GM12878 (cell line): ENCODE results near the gene HIKESHI.

Experiments used
- ATF2 ChIP-seq: IDR thresholded peaks from 2 replicates; pipeline ENCODE4 v1.6.1; 2012; ENCODE audit warnings: low read length, inconsistent platforms
- CTCF ChIP-seq, 3 experiments: IDR thresholded peaks in 2 of 3; conservative IDR thresholded peaks in 1 of 3; 2 replicates each; pipeline ENCODE4 v1.5.1; 2011; ENCODE audit warnings: low read depth in 3 of 3, low read length in 3 of 3, mild to moderate bottlenecking in 3 of 3, control low read depth in 2 of 3, moderate library complexity in 2 of 3, inconsistent platforms in 1 of 3, mixed read lengths in 1 of 3; ENCODE audit not compliant: control insufficient read depth in 2 of 3, insufficient read depth in 1 of 3; ENCODE audit errors: extremely low read depth in 1 of 3
- ETV6 ChIP-seq, 2 experiments: fragments of 450-650 bp in 1 of 2; IDR thresholded peaks in 1 of 2; conservative IDR thresholded peaks in 1 of 2; 2 replicates each; pipeline ENCODE4 v1.6.1; 2014; ENCODE audit warnings: antibody characterized with exemption in 1 of 2, borderline replicate concordance in 1 of 2, low read depth in 1 of 2, mild to moderate bottlenecking in 1 of 2, moderate library complexity in 1 of 2
- EZH2 ChIP-seq: IDR thresholded peaks from 2 replicates; pipeline ENCODE4 v1.6.1; 2012; ENCODE audit warnings: low read depth, mild to moderate bottlenecking, control low read depth, inconsistent platforms, low read length, borderline replicate concordance; ENCODE audit not compliant: control insufficient read depth
- JUND ChIP-seq: IDR thresholded peaks from 2 replicates; pipeline ENCODE4 v1.6.1; 2012; ENCODE audit warnings: low read depth, mild to moderate bottlenecking, low read length, improper control_type of control experiment, moderate library complexity
- KDM1A ChIP-seq: fragments of 200-600 bp; sonication (generic); IDR thresholded peaks from 2 replicates; pipeline ENCODE4 v1.6.1; 2016; ENCODE audit warnings: borderline replicate concordance
- MAX ChIP-seq: IDR thresholded peaks from 2 replicates; pipeline ENCODE4 v1.6.1; 2012; ENCODE audit warnings: low read depth, low read length, improper control_type of control experiment
- POLR2A ChIP-seq: IDR thresholded peaks from 2 replicates; pipeline ENCODE4 v1.6.1; 2011; ENCODE audit warnings: low read depth, mild to moderate bottlenecking, low read length
- POLR2AphosphoS2 ChIP-seq: IDR thresholded peaks from 2 replicates; pipeline ENCODE4 v1.6.1; 2011; ENCODE audit warnings: low read depth, mild to moderate bottlenecking, low read length, improper control_type of control experiment, moderate library complexity
- RCOR1 ChIP-seq: conservative IDR thresholded peaks from 2 replicates; pipeline ENCODE4 v1.6.1; 2012; ENCODE audit warnings: low read depth, low read length, improper control_type of control experiment
- SIN3A ChIP-seq: IDR thresholded peaks from 2 replicates; pipeline ENCODE4 v1.6.1; 2012; ENCODE audit warnings: low read depth, low read length, improper control_type of control experiment
- USF2 ChIP-seq: IDR thresholded peaks from 2 replicates; pipeline ENCODE4 v1.6.1; 2011; ENCODE audit warnings: low read depth, low read length, improper control_type of control experiment, borderline replicate concordance
- ZNF274 ChIP-seq: IDR thresholded peaks from one replicate; pipeline ENCODE4 v1.8.0; 2011; ENCODE audit not compliant: insufficient read length, insufficient read depth

- no peak for TF ChIP-seq ATF2
- no peak for TF ChIP-seq ZNF274
- TF ChIP-seq POLR2AphosphoS2 = no peak
- no peak for TF ChIP-seq EZH2
- TF ChIP-seq CTCF (IDR thresholded peaks at IDR 0.05 in 2 of 3, conservative IDR thresholded peaks at IDR 0.05 in 1 of 3; ENCODE audit: control insufficient read depth in 2 of 3, extremely low read depth in 1 of 3, insufficient read depth in 1 of 3, low read depth in 3 of 3, low read length in 3 of 3) = no peak
- no peak for TF ChIP-seq KDM1A
- TF ChIP-seq RCOR1 = no peak
- TF ChIP-seq MAX = no peak
- no peak for TF ChIP-seq JUND
- TF ChIP-seq ETV6 (conservative IDR thresholded peaks at IDR 0.05 in 1 of 2, IDR thresholded peaks at IDR 0.05 in 1 of 2; ENCODE audit: borderline replicate concordance in 1 of 2, low read depth in 1 of 2) = no peak
- TF ChIP-seq POLR2A = no peak
- TF ChIP-seq SIN3A = no peak
- TF ChIP-seq USF2 = no peak
Measured at GRCh38 chr11:86265194-86265593, 36.8 kb upstream of the HIKESHI start.
